GM12865 (cell line): Measurements from ENCODE around the gene ANKRD53.

ENCODE experiments used
- DNase-seq: peaks from one replicate; pipeline ENCODE4 v3.0.0; 2010; ENCODE audit warnings: low read depth
- H3K4me3 ChIP-seq: 2 replicates; pipeline ENCODE4 v1.5.1; 2011; ENCODE audit warnings: mild to moderate bottlenecking, low read depth, low read length, control low read depth
- TF ChIP-seq, protein P1 (sequence below): IDR thresholded peaks from 2 replicates; pipeline ENCODE4 v1.5.1; 2011; ENCODE audit warnings: low read length, control low read depth, low read depth, inconsistent platforms; ENCODE audit not compliant: insufficient read depth; ENCODE audit errors: missing control alignments

ANKRD53 gene

DNA sequence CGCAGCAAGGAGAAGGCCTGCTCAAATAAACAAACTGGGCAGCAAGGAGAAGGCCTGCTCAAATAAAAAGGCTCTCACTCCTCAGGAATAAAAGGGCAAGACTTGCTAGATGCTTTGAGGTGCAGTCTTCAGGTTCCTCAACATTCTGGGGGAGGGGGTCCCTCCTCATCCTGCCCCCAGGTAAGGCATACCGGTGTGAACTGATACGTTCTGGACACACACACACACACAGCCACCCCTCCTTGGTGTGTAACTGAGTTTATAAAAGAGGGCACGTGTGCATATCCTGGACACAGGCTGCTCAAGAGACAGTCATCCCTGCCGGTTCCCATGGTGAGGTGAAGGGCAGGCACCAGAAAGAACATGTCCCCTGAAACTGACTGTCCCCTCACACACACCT is 11.8 kb downstream of the ANKRD53 start:
- H3K4me3 ChIP-seq, result no peak overlapping the region
- no peak for DNase-seq
- TF ChIP-seq, protein P1, sequence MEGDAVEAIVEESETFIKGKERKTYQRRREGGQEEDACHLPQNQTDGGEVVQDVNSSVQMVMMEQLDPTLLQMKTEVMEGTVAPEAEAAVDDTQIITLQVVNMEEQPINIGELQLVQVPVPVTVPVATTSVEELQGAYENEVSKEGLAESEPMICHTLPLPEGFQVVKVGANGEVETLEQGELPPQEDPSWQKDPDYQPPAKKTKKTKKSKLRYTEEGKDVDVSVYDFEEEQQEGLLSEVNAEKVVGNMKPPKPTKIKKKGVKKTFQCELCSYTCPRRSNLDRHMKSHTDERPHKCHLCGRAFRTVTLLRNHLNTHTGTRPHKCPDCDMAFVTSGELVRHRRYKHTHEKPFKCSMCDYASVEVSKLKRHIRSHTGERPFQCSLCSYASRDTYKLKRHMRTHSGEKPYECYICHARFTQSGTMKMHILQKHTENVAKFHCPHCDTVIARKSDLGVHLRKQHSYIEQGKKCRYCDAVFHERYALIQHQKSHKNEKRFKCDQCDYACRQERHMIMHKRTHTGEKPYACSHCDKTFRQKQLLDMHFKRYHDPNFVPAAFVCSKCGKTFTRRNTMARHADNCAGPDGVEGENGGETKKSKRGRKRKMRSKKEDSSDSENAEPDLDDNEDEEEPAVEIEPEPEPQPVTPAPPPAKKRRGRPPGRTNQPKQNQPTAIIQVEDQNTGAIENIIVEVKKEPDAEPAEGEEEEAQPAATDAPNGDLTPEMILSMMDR, result no peak

DNA sequence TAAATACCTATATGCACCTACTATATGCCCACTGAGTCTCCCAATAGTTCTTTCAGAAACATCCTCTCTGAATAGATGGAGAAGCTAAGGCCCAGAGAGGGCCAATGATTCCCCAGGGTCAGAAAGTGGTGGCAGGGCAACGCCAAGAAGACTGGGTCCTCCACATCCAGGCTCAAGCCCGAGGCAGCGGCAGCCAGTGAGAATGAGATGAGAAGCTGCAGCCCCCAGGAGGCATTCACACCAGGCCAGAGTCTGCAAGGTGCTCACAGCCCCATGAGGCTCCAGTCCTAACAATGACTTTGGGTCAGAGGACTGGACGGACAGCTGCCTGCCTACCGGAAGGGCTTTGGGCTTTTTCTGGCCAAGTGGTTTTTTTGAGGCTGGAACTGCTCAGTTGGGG is 12.7 kb downstream of the ANKRD53 start:
- H3K4me3 ChIP-seq, result no peak overlapping the region
- TF ChIP-seq, protein P1, result no peak
- no peak for DNase-seq

- TF ChIP-seq, protein P1, result no peak
- no peak for DNase-seq
- H3K4me3 ChIP-seq, result no peak overlapping the region
Observed at GRCh38 chr2:70991742-70992141, 13.3 kb downstream of the ANKRD53 start.

DNA sequence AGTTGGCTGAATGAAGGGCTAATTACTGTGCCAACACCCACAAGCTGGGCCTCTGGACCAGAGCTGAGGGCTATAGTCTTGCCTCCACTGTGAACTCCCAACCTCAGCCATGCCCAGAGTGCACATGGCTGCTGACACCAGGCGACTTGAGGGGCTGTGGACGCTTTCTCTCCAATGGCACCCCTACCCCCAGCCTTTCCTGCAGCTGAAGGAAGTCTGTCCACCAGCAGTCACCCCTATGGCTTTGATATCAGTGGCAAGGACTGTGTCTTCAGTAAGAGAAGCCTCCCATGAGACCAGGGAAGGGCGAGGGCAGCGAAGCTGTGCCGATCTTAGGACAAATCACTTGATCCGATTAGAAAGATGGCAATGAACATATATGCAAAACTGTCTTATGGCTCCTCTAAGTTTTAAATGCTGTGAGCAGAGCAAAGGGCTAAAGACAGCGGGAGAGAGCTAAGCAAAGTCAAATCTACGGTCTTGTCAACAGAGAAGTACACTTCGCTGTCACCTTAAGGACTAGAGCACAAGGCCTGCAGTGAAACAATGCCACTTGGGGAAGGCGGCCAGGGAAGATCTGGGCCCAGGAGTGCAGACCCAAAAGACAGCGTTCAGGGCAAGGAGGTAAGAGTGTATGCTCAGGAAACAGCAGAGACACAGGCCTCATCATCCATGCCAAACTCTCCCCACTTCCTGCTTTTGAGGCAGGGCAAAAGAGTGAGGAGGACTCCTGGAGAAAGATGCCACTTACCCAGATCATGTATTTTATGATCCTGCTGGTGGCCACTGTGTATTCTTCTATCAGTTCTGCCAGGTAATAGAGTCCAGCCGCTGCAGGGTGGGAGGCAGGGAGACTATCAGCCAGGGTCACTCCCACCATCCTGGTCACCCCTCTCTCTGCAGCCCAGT is 14.8 kb downstream of the ANKRD53 start:
- H3K4me3 ChIP-seq, result peak overlapping the region; percentile 63
- TF ChIP-seq, protein P1, result no peak
- no peak for DNase-seq

- H3K4me3 ChIP-seq, result peak overlapping the region; percentile 63
- peak; percentile 27 for DNase-seq
- TF ChIP-seq, protein P1, result no peak
Observed at GRCh38 chr2:70994009-70994698, 15.7 kb downstream of the ANKRD53 start.

- TF ChIP-seq, protein P1, result peak; percentile 70
- DNase-seq, result peak; percentile 93
- peak within 1 kb of the TSS; percentile 97 for H3K4me3 ChIP-seq
Observed at GRCh38 chr2:70994699-70995425, 16.4 kb downstream of the ANKRD53 start, which contains the start of gene TEX261. TEX261 (minus strand) TSS chr2:70994873; CDS start chr2:70994757, 116 bp downstream.
